ENCODE data around the gene TERT.

- TF ChIP-seq BACH1 (IDR thresholded peaks at IDR 0.05; ENCODE audit: borderline replicate concordance) (no peak), STAT1 (conservative IDR thresholded peaks at IDR 0.05) (no peak), ZNF24 (IDR thresholded peaks at IDR 0.05) (no peak), SMC3 (IDR thresholded peaks at IDR 0.05; ENCODE audit: borderline replicate concordance, low read length) (no peak), IKZF2 (IDR thresholded peaks at IDR 0.05) (no peak), JUND (IDR thresholded peaks at IDR 0.05; ENCODE audit: low read depth, low read length) (no peak), TCF7 (IDR thresholded peaks at IDR 0.05; ENCODE audit: borderline replicate concordance) (no peak), HDAC6 (IDR thresholded peaks at IDR 0.05; ENCODE audit: unreplicated experiment) (no peak), ELK1 (IDR thresholded peaks at IDR 0.05; ENCODE audit: low read depth, low read length) (no peak), SUPT20H (IDR thresholded peaks at IDR 0.05; ENCODE audit: borderline replicate concordance, control insufficient read depth, low read depth, low read length) (no peak), CTCF (IDR thresholded peaks at IDR 0.05 in 2 of 3, conservative IDR thresholded peaks at IDR 0.05 in 1 of 3; ENCODE audit: control insufficient read depth in 2 of 3, extremely low read depth in 1 of 3, insufficient read depth in 1 of 3, low read depth in 3 of 3, low read length in 3 of 3) (no peak), ZZZ3 (IDR thresholded peaks at IDR 0.05; ENCODE audit: control insufficient read depth, insufficient read length, low read depth) (no peak), CBX3 (IDR thresholded peaks at IDR 0.05; ENCODE audit: borderline replicate concordance, low read depth) (no peak)
Measured at GRCh38 chr5:1261643-1262042, 33.2 kb downstream of the TERT start.
